Right lobe of liver (tissue), 4 donors: ENCODE data around the gene KL.

Experiments used
- POLR2A ChIP-seq: fragments of 450-650 bp; IDR thresholded peaks from one replicate; pipeline ENCODE4 v1.6.1; 2017; ENCODE audit warnings: antibody characterized with exemption, mild to moderate bottlenecking
- TF ChIP-seq, protein P1 (sequence below), 4 donors: fragments of 200-600 bp in 3 of 4; fragments of 450-650 bp in 1 of 4; IDR thresholded peaks; one replicate each; pipeline versions ENCODE4 v1.5.1 to v1.8.0; 2016 to 2022; ENCODE audit warnings: antibody characterized with exemption in 4 of 4, mild to moderate bottlenecking in 2 of 4
- donor health status: DM: no; HTN: no; CAD: no.
- donor health status: DM: no; HTN: no; CAD: no.
- donor health status: DM: no; HTN: yes; CAD: no.

GRCh38 chr13:33110713-33111413 lies 94.6 kb downstream of the KL start:
- TF ChIP-seq, protein P1, sequence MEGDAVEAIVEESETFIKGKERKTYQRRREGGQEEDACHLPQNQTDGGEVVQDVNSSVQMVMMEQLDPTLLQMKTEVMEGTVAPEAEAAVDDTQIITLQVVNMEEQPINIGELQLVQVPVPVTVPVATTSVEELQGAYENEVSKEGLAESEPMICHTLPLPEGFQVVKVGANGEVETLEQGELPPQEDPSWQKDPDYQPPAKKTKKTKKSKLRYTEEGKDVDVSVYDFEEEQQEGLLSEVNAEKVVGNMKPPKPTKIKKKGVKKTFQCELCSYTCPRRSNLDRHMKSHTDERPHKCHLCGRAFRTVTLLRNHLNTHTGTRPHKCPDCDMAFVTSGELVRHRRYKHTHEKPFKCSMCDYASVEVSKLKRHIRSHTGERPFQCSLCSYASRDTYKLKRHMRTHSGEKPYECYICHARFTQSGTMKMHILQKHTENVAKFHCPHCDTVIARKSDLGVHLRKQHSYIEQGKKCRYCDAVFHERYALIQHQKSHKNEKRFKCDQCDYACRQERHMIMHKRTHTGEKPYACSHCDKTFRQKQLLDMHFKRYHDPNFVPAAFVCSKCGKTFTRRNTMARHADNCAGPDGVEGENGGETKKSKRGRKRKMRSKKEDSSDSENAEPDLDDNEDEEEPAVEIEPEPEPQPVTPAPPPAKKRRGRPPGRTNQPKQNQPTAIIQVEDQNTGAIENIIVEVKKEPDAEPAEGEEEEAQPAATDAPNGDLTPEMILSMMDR (IDR thresholded peaks at IDR 0.05), result no peak
- TF ChIP-seq POLR2A, result no peak
